GM19351 (cell line): ENCODE measurements around the gene PSTPIP1.
A peak's percentile ranks its signal among the peaks of the same experiment; 100 is the strongest.

Source experiments
- ATAC-seq: cut with Tn5 transposase; IDR thresholded peaks from one replicate; pipeline ENCODE4 v1.9.1; 2021; ENCODE audit warnings: mild to moderate bottlenecking, moderate library complexity; ENCODE audit not compliant: unreplicated experiment

The PSTPIP1 gene

DNA sequence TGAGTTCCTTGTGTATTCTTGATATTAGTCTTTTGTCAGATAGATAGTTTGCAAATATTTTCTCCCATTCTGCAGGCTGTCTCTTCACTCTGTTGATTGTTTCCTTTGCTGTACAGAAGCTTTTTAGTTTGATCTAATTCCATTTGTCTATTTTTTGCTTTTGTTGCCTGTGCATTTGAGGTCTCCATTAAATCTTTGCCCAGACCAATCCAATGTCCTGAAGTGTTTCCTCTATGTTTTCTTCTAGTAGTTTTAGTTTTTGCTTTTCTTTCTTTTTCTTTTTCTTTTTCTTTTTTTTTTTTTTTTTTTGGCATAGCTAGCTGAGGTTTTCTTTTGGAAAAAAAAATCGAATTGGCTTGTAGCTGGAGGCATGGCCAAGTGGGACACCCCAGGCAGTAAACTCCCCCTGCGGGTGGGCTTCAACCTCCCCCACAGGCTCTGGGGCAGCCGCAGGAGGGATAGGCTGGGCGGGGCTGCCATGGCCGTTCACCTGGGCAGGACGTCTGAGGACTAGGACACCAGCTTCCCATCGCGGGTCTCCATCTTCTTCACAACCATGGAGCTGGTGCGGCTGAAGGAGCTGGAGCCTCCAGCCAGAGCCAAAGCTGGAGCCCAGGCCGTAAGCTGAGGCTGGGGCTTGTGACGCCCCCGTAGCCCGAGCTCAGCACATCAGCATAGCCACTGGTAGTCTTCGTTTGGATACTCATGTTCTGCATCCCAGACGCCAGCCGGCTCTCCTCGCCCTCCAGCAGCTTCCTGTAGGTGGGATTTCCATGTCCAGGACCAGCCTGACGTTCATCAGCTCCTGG, 16.2 kb upstream of the PSTPIP1 start:
- ATAC-seq: no peak

GRCh38 chr15:76979331-76979925, 15.5 kb upstream of the PSTPIP1 start:
- no peak for ATAC-seq

- ATAC-seq: no peak
These were observed 14.9 kb upstream of the PSTPIP1 start for GRCh38 chr15:76979996-76980520.

- ATAC-seq: no peak
These were observed 12.6 kb upstream of the PSTPIP1 start for GRCh38 chr15:76982356-76982755.

- ATAC-seq: no peak
These were observed 12.2 kb upstream of the PSTPIP1 start for GRCh38 chr15:76982756-76983155.

- ATAC-seq: no peak
These were observed 11.1 kb upstream of the PSTPIP1 start for GRCh38 chr15:76983590-76984375.

- no peak for ATAC-seq
These were observed 8.2 kb upstream of the PSTPIP1 start for GRCh38 chr15:76986743-76987142.

DNA sequence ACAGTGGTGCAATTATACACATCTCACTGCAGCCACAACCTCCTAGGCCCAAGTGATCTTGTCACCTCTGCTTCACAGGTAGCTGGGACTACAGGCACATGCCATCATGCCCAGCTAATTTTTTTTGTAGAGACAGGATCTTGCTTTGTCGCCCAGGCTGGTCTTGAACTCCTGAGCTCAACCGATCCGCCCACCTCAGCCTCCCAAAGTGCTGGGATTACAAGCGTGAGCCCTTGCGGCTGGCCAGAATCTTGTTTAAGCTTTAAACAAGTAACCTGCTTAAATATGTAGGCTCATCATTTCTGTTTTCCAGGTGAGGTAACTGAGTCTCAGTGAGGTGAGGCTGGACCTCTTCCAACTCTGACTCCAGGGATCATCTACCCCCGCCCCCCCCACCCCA, 7.7 kb upstream of the PSTPIP1 start:
- ATAC-seq: no peak

DNA sequence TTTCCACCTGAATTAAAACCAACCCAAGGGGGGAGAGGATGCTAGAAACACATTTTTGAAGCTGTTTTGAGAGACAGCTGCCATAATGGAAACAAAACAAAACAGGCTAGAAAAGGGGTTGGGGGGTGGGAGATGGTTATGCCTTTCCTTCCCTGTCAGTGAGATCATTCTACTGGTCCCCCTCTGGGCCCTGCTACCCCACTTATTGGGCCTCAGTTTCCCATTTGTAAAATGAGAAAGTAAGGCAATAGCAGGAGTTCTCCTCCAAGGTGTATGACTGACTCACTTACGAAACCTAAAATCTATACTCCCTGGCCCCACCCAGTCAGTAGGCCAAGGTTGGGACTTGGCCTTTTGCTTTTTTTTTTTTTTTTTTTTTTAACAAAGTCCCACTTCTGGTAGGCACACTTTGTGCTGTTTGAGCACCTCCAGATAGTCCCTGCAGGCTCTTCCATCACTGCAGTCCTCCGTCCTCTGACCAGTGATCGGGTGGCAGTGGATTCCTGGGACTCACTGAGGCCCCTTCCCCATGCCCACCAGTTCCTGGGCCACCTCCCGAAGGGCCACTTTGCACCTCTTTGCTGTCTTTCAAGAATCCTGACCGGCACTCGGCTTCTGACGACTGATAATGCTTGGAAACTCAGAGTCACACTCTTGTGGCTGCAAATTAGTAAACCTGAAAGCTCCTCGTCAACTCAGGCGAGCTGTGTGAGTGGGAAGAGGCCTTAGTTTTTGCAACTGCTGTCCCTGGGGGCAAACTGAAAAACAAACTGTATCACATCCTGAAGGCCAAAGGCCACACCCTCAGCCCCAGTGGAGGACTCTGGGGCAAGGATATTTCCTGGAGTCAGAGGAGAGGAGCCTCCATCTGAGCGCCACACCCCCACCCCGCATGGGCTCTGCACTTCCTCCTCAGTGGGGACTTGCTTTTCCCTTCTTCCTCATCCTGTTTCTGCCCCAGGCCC, 6.7 kb upstream of the PSTPIP1 start:
- peak; percentile 86 for ATAC-seq

GRCh38 chr15:76988867-76989780, 5.8 kb upstream of the PSTPIP1 start:
- peak; percentile 25 for ATAC-seq

GRCh38 chr15:76991048-76991447, 3.9 kb upstream of the PSTPIP1 start:
- no peak for ATAC-seq

DNA sequence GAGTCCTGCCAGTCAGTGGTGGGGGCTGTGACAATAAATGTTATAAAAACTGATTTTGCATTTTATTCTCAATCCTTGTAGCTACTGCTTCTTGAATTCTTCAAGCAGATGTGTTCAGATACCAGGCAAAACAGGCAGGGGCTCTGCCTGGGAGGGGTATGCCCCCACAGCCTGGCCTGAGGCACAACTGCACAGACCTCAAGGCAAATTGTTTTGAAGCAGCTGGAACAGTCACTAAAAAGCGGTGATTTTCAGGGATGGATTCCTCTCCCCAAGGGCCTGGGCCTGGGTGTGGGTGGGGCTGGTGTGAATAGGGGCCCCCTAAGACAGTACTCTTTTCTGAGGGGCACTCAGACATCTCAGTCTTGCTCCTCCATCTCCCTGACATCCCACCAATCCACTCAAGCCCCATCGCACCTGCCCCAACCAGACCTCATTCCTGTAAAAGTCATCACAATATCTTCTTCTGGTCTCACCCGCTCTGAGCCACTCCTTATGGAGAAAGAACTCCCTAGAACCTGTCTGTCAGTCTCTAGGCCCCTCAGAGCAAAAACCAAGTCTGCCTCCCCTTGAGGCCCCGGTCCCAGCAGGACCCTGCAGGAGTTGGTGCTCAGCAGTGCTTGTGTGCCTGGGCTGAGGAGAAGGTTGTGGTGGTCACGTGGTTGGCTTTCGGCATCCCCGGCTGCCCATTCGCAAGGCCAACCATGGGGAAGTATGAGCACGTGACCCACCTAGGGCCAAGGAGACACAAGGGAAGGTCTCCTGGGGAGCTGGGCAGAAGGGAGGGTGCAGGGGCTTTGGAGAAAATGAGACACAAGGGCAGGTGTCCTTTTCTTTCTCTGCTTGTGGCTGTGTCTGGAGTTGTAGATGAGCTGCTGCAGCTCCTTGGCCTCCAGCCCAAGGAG, 2.9 kb upstream of the PSTPIP1 start:
- no peak for ATAC-seq

DNA sequence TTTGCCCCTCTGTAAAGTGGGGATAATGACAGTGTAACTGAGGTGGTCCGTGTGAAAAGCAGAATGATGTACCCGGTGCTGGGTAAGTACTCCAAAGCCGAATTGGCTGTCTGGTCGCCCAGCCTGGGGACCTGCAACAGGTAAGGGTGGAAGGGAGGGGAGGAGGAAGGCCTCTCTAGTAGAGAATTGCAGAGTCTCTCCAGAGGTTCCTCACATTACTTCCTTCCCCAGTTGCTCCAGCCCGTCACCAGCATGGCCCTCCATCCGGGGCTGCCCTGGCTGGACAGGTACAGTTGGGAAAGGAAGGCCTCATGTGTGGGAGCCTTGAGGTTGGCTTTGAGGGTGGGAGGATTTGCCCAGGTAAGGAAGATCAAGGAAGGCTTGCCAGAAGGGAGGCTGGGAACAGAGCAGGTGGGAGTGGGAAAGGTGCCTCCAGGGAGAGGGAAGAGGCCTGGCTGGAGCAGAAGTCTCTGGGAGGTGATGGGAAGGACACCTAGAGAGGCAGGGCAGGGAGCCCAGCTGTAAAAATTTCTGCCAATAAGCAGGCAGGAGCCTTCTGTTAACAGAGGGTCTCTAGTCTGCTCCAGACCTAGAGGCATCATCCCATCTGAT, 1.7 kb upstream of the PSTPIP1 start:
- no peak for ATAC-seq

GRCh38 chr15:76994001-76994400, 925 bp upstream of the PSTPIP1 start:
- ATAC-seq: no peak

DNA sequence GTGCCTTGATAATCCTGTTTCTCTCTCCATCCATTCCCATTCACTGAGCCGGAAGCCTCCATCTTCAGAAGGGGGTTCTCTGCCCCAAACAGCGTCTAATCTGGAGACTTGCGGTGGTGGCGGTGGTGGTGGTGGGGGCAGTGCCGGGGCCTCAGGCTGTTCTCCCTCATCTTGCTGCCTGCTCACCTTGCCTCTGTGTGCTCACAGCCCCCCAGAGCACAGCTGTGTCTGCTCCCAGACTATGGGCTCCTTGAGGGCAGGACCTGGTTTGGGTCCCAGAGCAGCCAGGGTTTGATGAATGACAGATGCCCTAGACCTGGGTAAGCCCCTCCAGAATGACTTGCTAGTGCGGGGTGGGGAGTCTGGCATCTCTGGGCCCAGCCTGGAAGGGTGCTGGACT, 430 bp upstream of the PSTPIP1 start:
- no peak for ATAC-seq

DNA sequence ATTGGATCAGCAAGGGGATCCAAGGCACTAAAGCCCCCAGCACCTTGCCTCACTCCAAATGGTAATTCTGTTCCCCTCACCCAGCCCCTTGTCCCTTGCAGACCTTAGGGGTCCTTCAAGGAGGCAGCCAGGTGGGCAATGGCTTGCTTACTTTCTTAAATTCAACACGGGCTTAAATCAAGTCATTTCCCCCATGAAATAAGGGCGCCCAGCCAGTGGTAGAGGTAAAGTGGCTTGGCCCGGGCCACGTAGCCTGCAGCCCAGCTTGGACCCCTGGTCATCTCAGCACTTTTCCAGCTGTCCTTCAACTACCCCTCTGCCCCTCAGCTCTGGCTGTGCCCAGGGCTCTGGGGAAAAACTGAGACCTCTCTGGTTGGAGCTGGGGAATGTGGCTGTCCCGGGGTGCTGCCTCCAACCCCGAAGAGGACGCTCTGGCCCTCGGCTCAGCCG, 1.2 kb downstream of the PSTPIP1 start:
- ATAC-seq: no peak

- no peak for ATAC-seq
These were observed 1.8 kb downstream of the PSTPIP1 start for GRCh38 chr15:76996526-76997401.
